GM12872 (cell line): ENCODE measurements around the gene POU2AF2.

Experiments used
- CTCF ChIP-seq: IDR thresholded peaks from 3 replicates; pipeline ENCODE4 v1.5.1; 2011; ENCODE audit warnings: low read depth, mild to moderate bottlenecking, low read length, moderate library complexity; ENCODE audit not compliant: insufficient read depth

Gene POU2AF2

DNA sequence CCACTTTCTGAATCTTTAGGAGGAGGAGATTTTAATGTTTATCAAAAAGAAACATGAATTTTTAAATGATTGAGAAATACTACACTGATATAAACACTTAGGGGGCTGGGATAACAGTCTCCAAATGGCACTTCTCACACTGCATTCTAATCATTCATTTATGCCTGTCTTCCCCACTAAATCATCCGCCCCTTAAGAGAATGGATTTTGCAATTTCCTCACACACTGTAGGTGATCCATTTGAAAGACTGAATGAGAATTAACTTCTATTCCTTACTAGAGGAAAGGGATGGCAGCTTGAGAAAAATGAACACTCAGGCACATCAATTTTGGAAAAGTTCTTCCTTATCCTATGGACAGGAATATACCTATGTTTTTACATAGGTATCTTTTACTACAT, 7.6 kb upstream of the POU2AF2 start:
- no peak for TF ChIP-seq CTCF

- no peak for TF ChIP-seq CTCF
Measured at GRCh38 chr11:111246956-111247355, 1.4 kb downstream of the POU2AF2 start.

DNA sequence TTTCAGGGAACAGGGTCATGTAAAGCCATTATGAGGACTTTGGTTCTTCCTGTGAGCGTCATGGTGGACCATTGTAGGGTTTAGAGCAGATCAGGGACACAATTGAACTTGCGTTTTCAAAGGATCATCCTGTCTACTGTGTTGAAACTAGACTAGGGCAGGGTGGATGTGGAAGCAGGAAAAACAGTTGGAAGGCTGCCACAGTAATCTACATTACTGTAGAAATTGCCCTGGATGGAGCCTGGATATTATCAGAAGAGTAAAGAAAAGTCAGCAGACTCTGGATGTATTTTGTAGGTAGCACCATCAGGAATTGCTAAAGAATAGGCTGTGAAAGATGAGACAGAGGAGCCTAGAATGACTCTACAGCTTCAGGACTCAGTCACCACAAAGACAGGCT, 5.4 kb downstream of the POU2AF2 start:
- TF ChIP-seq CTCF, result no peak

DNA sequence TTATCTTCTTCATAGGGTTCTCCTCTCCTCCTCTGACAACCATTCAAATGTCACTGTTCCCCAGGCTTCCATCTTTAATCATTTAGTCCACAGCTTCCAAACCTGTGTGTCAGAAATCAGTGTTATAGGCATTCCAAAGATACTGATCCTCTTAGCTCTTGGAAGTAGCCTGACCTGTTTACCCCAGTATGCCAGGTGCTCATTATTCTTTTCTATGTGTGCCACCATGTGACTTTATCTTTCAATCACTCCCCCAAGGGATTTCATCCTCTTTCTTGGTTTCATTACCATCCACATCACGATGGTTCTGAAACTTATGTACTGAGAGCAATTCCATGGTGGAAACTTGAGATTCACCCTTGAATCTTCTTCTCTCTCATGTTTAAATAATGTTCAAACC, 7.6 kb downstream of the POU2AF2 start:
- no peak for TF ChIP-seq CTCF

GRCh38 chr11:111253630-111254029, 8.1 kb downstream of the POU2AF2 start:
- TF ChIP-seq CTCF, result no peak

DNA sequence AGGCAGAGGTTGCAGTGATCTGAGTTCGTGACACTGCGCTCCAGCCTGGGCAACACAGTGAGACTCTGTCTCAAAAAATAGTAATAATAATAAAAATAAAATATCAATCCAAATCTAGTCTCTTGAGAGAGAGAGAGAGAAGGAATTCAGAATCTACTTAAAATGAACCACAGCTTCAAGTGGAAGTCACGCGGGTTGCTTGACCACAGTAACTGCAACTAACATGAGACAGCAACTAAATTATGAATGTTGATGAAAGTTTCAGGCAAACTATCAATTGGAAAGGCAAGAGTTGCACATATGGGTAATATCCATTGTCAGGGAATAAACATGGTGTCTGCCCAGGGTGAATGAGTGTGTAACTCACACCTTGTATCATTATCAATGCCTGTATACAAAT, 12.5 kb downstream of the POU2AF2 start:
- TF ChIP-seq CTCF, result no peak

DNA sequence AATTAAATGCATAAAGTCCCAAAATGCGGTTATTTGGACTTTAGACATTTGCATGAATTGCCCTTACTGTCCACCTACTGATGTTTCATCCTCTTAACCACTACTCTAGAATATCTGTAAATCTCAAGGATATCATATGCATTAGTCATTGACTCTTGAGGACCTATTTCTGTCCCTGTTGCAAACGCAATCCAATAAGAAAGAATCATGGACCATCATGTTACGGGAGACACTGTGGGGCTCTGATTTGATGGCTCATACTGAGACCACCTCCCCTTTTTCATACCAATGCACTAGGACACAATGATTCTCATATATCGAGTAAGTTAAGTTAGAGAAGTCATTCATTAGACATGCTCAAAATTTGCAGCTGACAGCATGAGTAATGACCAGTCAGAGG, 14.4 kb downstream of the POU2AF2 start:
- no peak for TF ChIP-seq CTCF

GRCh38 chr11:111260811-111261210, 15.3 kb downstream of the POU2AF2 start:
- TF ChIP-seq CTCF, result no peak
